Measurements from ENCODE around the gene FOXD1. TPM values are rescaled to one million over a fixed set of nuclear protein-coding genes. Genes with fewer than 3 reads are reported as not detected.
"Not testable (repeated sequence)": the region's sequence is repeated elsewhere in the genome, so short reads cannot be mapped to it uniquely, and the experiment has no call there.

FOXD1 gene
- total and polyA plus RNA-seq, 3 donors from 2014 or later: 7.4 to 12.8 (median 9.1) TPM

DNA sequence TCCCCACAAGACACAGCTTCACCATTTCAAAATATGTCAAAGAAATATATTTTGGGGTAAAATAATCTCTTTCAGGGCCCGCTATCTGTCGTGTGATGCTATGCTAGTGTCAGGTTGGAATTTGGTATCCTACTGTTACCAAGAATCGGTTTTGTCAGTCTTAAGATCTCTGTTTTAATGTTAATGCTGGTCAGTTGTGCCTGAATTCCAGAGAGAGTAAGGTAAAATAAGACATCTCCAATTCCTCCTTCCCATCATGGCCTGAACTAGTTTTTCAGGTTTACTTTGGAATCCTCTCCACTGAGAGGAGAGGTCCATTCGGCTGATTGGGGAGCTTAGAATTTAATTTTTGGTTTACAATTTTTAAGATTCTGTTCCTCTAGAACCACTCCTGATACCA is 39.2 kb upstream of the FOXD1 start:
- TF ChIP-seq CTCF (IDR thresholded peaks at IDR 0.05) (no peak), POLR2A (IDR thresholded peaks at IDR 0.05) (no peak)
- DNase-seq: no peak
- no peaks in the 10 kb centered on the region for H3K27me3 ChIP-seq
- H3K9me3 ChIP-seq: no peaks in the 10 kb centered on the region
- H3K27ac ChIP-seq: no peak overlapping the region
- H3K36me3 ChIP-seq (ENCODE audit: low read depth, missing control alignments): no peaks in the 10 kb centered on the region
- no peak overlapping the region for H3K4me3 ChIP-seq
- H3K4me1 ChIP-seq: no peaks in the 10 kb centered on the region
- 73% methylated on average over 4 of the region's 4 CpGs for WGBS, 2 donors
- intact Hi-C loops (cut with DNase I; ENCODE audit: low total_unique reads): no loop called here

- H3K4me3 ChIP-seq; H3K27ac ChIP-seq; H3K4me1 ChIP-seq; DNase-seq; H3K36me3 ChIP-seq (ENCODE audit: low read depth, missing control alignments); H3K27me3 ChIP-seq; H3K9me3 ChIP-seq; intact Hi-C loops (cut with DNase I; ENCODE audit: low total_unique reads): not testable (repeated sequence)
- WGBS, 2 donors: 72 to 73% methylated on average over 4 of the region's 4 CpGs
Observed at GRCh38 chr5:73487257-73487656, 38.7 kb upstream of the FOXD1 start.

GRCh38 chr5:73486119-73486899 is 37.7 kb upstream of the FOXD1 start:
- no peaks in the 10 kb centered on the region for H3K36me3 ChIP-seq (ENCODE audit: low read depth, missing control alignments)
- H3K4me1 ChIP-seq: no peaks in the 10 kb centered on the region
- TF ChIP-seq CTCF (IDR thresholded peaks at IDR 0.05) (no peak), POLR2A (IDR thresholded peaks at IDR 0.05) (no peak)
- no peak overlapping the region for H3K4me3 ChIP-seq
- no peak overlapping the region for H3K27ac ChIP-seq
- H3K9me3 ChIP-seq: no peaks in the 10 kb centered on the region
- DNase-seq: no peak
- intact Hi-C loops (cut with DNase I; ENCODE audit: low total_unique reads): no loop called here
- H3K27me3 ChIP-seq: no peaks in the 10 kb centered on the region
- WGBS, 2 donors: 63 to 70% methylated on average over 3 of the region's 3 CpGs

- intact Hi-C loops (cut with DNase I; ENCODE audit: low total_unique reads): no loop called here
- 80 to 92% methylated on average over 3 of the region's 3 CpGs for WGBS, 2 donors
Observed at GRCh38 chr5:73485715-73486114, 37.1 kb upstream of the FOXD1 start.

GRCh38 chr5:73484511-73484910 is 35.9 kb upstream of the FOXD1 start:
- H3K9me3 ChIP-seq: no peaks in the 10 kb centered on the region
- H3K4me3 ChIP-seq: no peak overlapping the region
- H3K36me3 ChIP-seq (ENCODE audit: low read depth, missing control alignments): no peaks in the 10 kb centered on the region
- H3K27me3 ChIP-seq: no peaks in the 10 kb centered on the region
- no peak overlapping the region for H3K27ac ChIP-seq
- WGBS, 2 donors: 90 to 100% methylated on average over 1 of the region's 1 CpG
- TF ChIP-seq POLR2A (IDR thresholded peaks at IDR 0.05) (no peak), CTCF (IDR thresholded peaks at IDR 0.05) (no peak)
- H3K4me1 ChIP-seq: no peaks in the 10 kb centered on the region
- intact Hi-C loops (cut with DNase I; ENCODE audit: low total_unique reads): no loop called here
- no peak for DNase-seq

More at GRCh38 chr5:73485715-73486114, 37.1 kb upstream of the FOXD1 start:
- no peak for DNase-seq
- H3K4me3 ChIP-seq: no peak overlapping the region
- TF ChIP-seq POLR2A (IDR thresholded peaks at IDR 0.05) (no peak), CTCF (IDR thresholded peaks at IDR 0.05) (no peak)
- no peaks in the 10 kb centered on the region for H3K27me3 ChIP-seq
- H3K9me3 ChIP-seq: no peaks in the 10 kb centered on the region
- H3K4me1 ChIP-seq: no peaks in the 10 kb centered on the region
- no peaks in the 10 kb centered on the region for H3K36me3 ChIP-seq (ENCODE audit: low read depth, missing control alignments)
- H3K27ac ChIP-seq: no peak overlapping the region

Measured in testis (tissue), 3 donors.